Karpas-422 (cell line): Measurements from ENCODE around the gene CER1. TPM values are rescaled to one million over a fixed set of nuclear protein-coding genes. Genes with fewer than 3 reads are reported as not detected.

Source experiments
- DNase-seq: peaks from one replicate; pipeline ENCODE4 v3.0.0-alpha.2; 2015
- H2AFZ ChIP-seq: fragments of 200-600 bp; sonication (generic); 2 replicates; pipeline ENCODE4 v1.6.1; 2014; ENCODE audit warnings: antibody characterized with exemption, low read length, mixed read lengths
- H3K27ac ChIP-seq: fragments of 200-600 bp; sonication (generic); 2 replicates; pipeline ENCODE4 v1.5.1; 2014; ENCODE audit warnings: mild to moderate bottlenecking, low read length, moderate library complexity
- H3K27me3 ChIP-seq: fragments of 200-600 bp; sonication (generic); 2 replicates; pipeline ENCODE4 v1.6.1; 2014; ENCODE audit warnings: low read length, mixed read lengths
- H3K36me3 ChIP-seq: fragments of 200-600 bp; sonication (generic); 2 replicates; pipeline ENCODE4 v1.6.1; 2014; ENCODE audit warnings: low read length, mixed read lengths; ENCODE audit not compliant: insufficient read depth
- H3K4me1 ChIP-seq: fragments of 200-600 bp; sonication (generic); 2 replicates; pipeline ENCODE4 v1.6.1; 2014; ENCODE audit warnings: mild to moderate bottlenecking, low read length, mixed read lengths
- H3K4me2 ChIP-seq: fragments of 200-600 bp; sonication (generic); 2 replicates; pipeline ENCODE4 v1.6.1; 2014; ENCODE audit warnings: low read length, low read depth, mild to moderate bottlenecking; ENCODE audit not compliant: poor library complexity, severe bottlenecking
- H3K4me3 ChIP-seq: fragments of 200-600 bp; sonication (generic); 2 replicates; pipeline ENCODE4 v1.5.1; 2014; ENCODE audit warnings: mild to moderate bottlenecking, antibody characterized with exemption, low read length, mixed read lengths
- H3K79me2 ChIP-seq: fragments of 200-600 bp; sonication (generic); 2 replicates; pipeline ENCODE4 v1.6.1; 2014; ENCODE audit warnings: mild to moderate bottlenecking, low read length, mixed read lengths
- H3K9ac ChIP-seq: fragments of 200-600 bp; sonication (generic); 2 replicates; pipeline ENCODE4 v1.6.0; 2014; ENCODE audit warnings: low read length
- H3K9me2 ChIP-seq: fragments of 200-600 bp; sonication (generic), shearing (Covaris generic); replicated peaks from 2 replicates; pipeline ENCODE4 v1.6.0; 2014; ENCODE audit warnings: mild to moderate bottlenecking, low read length, moderate library complexity; ENCODE audit not compliant: insufficient read depth
- H3K9me3 ChIP-seq: fragments of 300-700, 200-600 bp; sonication (generic); 2 replicates; pipeline ENCODE4 v1.6.1; 2014; ENCODE audit warnings: low read length, mixed read lengths
- H4K20me1 ChIP-seq: fragments of 200-600 bp; sonication (generic); 2 replicates; pipeline ENCODE4 v1.6.1; 2014; ENCODE audit warnings: mild to moderate bottlenecking, antibody characterized with exemption, low read length, low read depth; ENCODE audit not compliant: insufficient read depth
- total RNA-seq: library from RNA; depleted of rRNA; stranded (reverse); fragments of >200 nt; shearing (Covaris generic); gene quantifications from 2 replicates; pipeline ENCODE4 v1.2.3, GENCODE V29; 2014; ENCODE audit warnings: low replicate concordance

Gene CER1
- total RNA-seq, 1 experiment from 2014 or later = not detected

DNA sequence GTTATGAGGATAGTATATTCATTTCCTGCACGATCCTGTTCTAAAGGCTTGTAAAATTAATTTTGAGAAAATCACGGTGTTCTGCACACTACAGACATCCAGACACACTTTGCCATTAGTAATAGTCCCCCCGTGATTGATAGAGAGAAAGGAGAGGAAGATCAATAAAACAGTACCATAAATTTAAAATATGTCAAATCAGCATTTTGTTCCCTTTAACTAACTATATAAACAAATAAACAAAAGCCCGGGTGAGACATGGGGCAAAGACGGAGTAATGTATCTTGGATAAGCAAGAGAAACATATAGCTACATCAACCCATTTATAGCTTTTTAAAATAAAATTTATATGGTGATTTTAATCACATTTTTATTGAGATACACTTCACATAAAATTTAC is 10.6 kb upstream of the CER1 start:
- DNase-seq = no peak
- Histone ChIP-seq H3K4me2 (no peak overlapping the region), H3K4me1 (no peaks in the 10 kb centered on the region), H3K79me2 (no peaks in the 10 kb centered on the region), H3K27ac (no peak overlapping the region), H2AFZ (no peak overlapping the region), H4K20me1 (no peaks in the 10 kb centered on the region), H3K9me2 (no peaks in the 10 kb centered on the region), H3K27me3 (no peaks in the 10 kb centered on the region), H3K4me3 (no peak overlapping the region), H3K9me3 (no peaks in the 10 kb centered on the region), H3K9ac (no peak overlapping the region), H3K36me3 (no peaks in the 10 kb centered on the region)

DNA sequence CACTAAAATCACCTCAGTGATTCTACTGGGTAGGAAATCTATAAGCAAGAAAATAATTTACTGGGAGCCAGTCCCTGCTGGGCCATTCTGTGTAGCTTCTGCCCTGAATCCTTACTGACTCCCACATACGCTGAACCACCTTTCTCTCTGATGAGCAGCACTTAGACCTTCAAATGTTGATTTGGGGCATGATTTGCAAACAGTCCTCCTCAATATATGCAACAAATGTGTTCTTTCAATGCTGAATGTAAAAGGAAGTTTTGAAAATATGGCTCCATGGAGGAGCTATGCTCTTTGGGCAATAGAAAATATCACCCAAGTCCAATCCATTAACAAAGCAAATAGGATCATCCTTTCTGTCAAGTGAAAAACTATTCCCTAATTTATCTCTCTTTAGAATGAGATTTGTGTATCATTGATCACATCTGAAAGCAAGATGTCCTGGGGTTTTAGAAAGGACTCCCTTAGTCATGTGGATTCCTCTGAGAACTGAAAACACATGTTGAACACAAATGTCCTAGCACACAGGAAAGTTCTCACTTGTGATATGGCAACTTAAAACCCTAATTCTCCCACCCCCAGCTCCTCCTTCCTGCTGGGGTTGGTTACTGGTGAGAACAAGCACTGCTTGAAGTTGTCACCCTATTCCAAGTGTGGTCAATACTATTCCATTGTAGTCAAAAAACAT is 8.9 kb upstream of the CER1 start:
- Histone ChIP-seq H3K27ac (no peak overlapping the region), H4K20me1 (no peaks in the 10 kb centered on the region), H3K9me3 (no peaks in the 10 kb centered on the region), H3K9ac (no peak overlapping the region), H3K4me3 (no peak overlapping the region), H3K9me2 (no peaks in the 10 kb centered on the region), H3K4me2 (no peak overlapping the region), H2AFZ (no peak overlapping the region), H3K4me1 (no peaks in the 10 kb centered on the region), H3K27me3 (no peaks in the 10 kb centered on the region), H3K79me2 (no peaks in the 10 kb centered on the region), H3K36me3 (no peaks in the 10 kb centered on the region)
- DNase-seq = no peak

DNA sequence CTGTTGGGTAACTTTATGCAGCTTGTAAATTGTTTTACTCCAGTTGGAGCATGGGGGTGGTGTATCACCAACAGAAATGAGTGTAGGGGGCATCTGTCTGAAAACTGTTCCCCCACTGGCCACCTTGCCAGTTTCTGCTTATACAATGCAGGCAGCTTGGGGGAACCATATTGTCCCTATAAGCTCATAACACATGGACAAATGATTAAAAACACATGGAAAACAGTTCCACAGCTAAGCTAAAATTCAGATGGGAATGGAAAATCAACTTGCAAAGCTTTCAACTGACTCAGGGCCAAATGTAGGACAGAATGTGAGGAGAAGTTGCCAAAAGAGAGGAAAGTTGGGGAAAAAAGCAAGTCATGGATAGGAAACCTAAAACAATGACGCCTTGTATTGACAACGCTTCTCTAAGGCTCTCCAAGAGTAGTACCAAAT is 7.9 kb upstream of the CER1 start:
- no peaks in the 10 kb centered on the region for H3K27me3 ChIP-seq
- no peaks in the 10 kb centered on the region for H3K4me1 ChIP-seq
- no peak overlapping the region for H3K4me3 ChIP-seq
- DNase-seq = no peak
- H3K79me2 ChIP-seq = no peaks in the 10 kb centered on the region
- H3K9me3 ChIP-seq = no peaks in the 10 kb centered on the region
- H3K27ac ChIP-seq = no peak overlapping the region
- H2AFZ ChIP-seq = no peak overlapping the region
- H3K4me2 ChIP-seq = no peak overlapping the region
- no peaks in the 10 kb centered on the region for H3K9me2 ChIP-seq
- no peaks in the 10 kb centered on the region for H4K20me1 ChIP-seq
- no peak overlapping the region for H3K9ac ChIP-seq
- H3K36me3 ChIP-seq = no peaks in the 10 kb centered on the region

DNA sequence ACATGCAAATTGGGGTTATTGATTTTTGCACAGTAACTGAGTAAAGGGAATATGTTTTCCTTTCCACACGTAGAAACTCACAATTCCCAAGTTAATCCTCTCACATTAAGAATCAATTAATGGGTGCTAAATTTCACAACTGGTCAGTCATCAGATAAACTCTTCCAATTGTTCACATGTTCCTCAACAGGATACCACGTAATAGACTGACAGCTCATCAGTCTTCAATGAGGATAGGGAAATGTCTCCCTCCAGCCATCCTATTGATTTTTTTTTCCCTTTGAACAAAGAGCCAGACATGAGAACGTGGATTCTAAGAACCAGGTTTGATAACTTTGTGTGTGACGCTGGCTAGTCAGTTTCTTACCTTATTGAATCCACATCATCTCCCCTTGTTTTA is 768 bp upstream of the CER1 start:
- Histone ChIP-seq H3K9me3 (no peaks in the 10 kb centered on the region), H3K4me3 (no peak overlapping the region), H3K27me3 (no peaks in the 10 kb centered on the region), H4K20me1 (no peaks in the 10 kb centered on the region), H3K9me2 (no peaks in the 10 kb centered on the region), H2AFZ (no peak overlapping the region), H3K36me3 (no peaks in the 10 kb centered on the region), H3K4me2 (no peak overlapping the region), H3K9ac (no peak overlapping the region), H3K4me1 (no peaks in the 10 kb centered on the region), H3K79me2 (no peaks in the 10 kb centered on the region), H3K27ac (no peak overlapping the region)
- DNase-seq = no peak

DNA sequence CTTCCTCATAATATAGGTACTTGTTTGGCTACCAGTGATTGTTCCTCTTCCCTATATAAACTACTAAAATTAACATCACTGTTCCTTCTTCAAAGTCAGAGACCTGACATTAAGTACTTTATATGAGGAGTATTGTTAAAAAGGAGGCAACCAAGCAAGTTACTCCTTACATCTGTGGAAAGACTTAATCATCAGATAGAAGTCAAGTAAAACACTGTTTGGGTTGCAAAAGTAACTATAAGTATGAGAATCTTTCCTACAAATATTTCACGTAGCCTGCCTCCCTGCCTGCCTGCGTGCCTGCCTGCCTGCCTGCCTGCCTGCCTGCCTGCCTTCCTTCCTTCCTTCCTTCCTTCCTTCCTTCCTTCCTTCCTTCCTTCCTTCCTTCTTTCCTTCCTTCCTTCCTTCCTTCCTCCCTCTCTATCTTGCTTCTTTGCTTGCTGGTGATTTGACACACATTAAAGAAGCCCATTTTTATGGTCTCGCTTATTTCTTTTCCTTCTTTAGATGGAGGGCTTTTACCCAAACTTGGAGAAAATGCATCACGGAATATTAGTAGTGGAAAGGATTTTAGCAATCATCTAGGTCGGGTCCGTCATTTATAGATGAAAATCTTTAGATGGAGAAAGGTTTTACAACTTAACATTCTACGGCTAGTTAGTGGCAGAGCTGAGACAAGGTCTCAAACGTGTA is 3.2 kb downstream of the CER1 start:
- H3K79me2 ChIP-seq = no peaks in the 10 kb centered on the region
- DNase-seq = no peak
- no peaks in the 10 kb centered on the region for H4K20me1 ChIP-seq
- H3K36me3 ChIP-seq = no peaks in the 10 kb centered on the region
- no peaks in the 10 kb centered on the region for H3K4me1 ChIP-seq
- no peak overlapping the region for H2AFZ ChIP-seq
- no peak overlapping the region for H3K9ac ChIP-seq
- H3K9me2 ChIP-seq = no peaks in the 10 kb centered on the region
- H3K4me2 ChIP-seq = no peak overlapping the region
- no peaks in the 10 kb centered on the region for H3K9me3 ChIP-seq
- no peaks in the 10 kb centered on the region for H3K27me3 ChIP-seq
- no peak overlapping the region for H3K27ac ChIP-seq
- no peak overlapping the region for H3K4me3 ChIP-seq

DNA sequence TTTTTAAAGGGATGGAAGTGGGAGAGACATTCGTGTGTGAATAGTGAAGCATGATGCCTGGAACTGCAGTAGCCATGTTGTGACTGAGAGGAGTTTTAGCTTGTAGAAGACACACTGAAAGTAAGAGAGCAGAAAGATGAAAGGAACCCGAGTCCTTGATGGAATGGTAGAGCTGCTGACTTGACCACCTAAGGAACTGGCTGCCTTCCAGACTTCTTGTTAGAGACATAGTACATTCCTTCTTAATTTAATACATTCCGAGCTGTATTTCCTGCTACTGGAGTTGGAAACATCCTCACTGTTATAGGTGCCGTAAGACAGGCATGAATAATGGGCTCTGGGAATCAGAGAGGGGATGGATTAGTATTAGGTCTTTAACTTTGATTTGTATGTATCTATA is 7.4 kb downstream of the CER1 start:
- no peak for DNase-seq
- H3K4me2 ChIP-seq = no peak overlapping the region
- H3K27ac ChIP-seq = no peak overlapping the region
- H2AFZ ChIP-seq = no peak overlapping the region
- H3K79me2 ChIP-seq = no peaks in the 10 kb centered on the region
- no peak overlapping the region for H3K4me3 ChIP-seq
- H3K9me3 ChIP-seq = no peaks in the 10 kb centered on the region
- H3K36me3 ChIP-seq = no peaks in the 10 kb centered on the region
- H3K27me3 ChIP-seq = no peaks in the 10 kb centered on the region
- no peak overlapping the region for H3K9ac ChIP-seq
- H3K9me2 ChIP-seq = no peaks in the 10 kb centered on the region
- H3K4me1 ChIP-seq = no peaks in the 10 kb centered on the region
- H4K20me1 ChIP-seq = no peaks in the 10 kb centered on the region

DNA sequence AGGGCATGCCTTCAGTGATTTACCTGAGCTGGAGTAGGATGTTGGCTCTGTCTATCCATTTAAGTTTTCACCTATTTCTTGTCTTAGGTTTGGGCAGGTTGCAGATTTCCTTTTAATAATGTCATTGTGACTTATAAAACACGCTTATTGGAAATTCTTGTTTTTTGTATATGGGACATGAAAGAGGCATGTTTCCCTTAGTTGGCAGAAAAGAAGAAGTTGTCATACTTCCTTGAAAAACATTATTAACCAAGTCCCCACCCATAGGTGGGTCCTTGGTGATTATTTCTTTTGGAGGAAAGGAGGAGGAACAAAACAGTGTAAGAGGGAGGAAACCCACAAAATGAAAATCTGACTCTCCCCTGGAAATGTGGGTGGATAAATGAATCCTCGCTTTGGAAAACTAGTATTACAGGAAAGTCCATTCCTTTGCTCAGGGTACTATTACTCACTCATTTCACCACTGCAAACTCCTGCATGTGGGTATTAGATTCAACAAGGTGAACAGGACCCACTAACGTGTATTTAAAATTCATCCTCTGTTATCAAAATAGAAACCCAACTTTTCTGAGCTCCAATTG is 9.3 kb downstream of the CER1 start:
- no peaks in the 10 kb centered on the region for H3K79me2 ChIP-seq
- no peaks in the 10 kb centered on the region for H3K9me2 ChIP-seq
- no peak overlapping the region for H3K9ac ChIP-seq
- no peak overlapping the region for H2AFZ ChIP-seq
- H3K9me3 ChIP-seq = no peaks in the 10 kb centered on the region
- H3K4me2 ChIP-seq = no peak overlapping the region
- H4K20me1 ChIP-seq = no peaks in the 10 kb centered on the region
- H3K27me3 ChIP-seq = no peaks in the 10 kb centered on the region
- DNase-seq = no peak
- H3K27ac ChIP-seq = no peak overlapping the region
- H3K4me1 ChIP-seq = no peaks in the 10 kb centered on the region
- H3K36me3 ChIP-seq = no peaks in the 10 kb centered on the region
- no peak overlapping the region for H3K4me3 ChIP-seq

DNA sequence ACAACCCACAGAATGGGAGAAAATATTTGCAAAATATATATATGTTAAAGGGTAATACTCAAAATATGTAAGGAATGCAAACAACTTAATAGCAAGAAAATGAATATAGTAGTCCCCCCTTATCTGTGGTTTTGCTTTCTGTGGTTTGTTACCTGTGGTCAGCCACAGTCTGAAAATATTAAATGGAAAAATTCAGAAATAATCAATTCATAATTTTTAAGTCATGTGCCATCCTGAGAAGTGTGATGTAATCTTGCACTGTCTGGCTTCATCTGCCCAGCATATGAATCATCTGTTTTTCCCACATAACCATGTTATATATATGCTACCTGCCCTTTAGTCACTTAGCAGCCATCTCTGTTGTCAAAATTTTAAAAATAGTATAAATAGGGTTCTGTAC is 11.7 kb downstream of the CER1 start:
- H3K36me3 ChIP-seq = no peaks in the 10 kb centered on the region
- H3K27me3 ChIP-seq = peaks cover 7% of the 10 kb centered on the region; the same call in 1 of the 2 replicates
- H3K27ac ChIP-seq = no peak overlapping the region
- no peak for DNase-seq
- H2AFZ ChIP-seq = no peak overlapping the region
- H4K20me1 ChIP-seq = no peaks in the 10 kb centered on the region
- H3K9me2 ChIP-seq = no peaks in the 10 kb centered on the region
- no peak overlapping the region for H3K4me3 ChIP-seq
- no peak overlapping the region for H3K9ac ChIP-seq
- no peaks in the 10 kb centered on the region for H3K79me2 ChIP-seq
- peaks cover 16% of the 10 kb centered on the region for H3K9me3 ChIP-seq
- H3K4me2 ChIP-seq = no peak overlapping the region
- H3K4me1 ChIP-seq = no peaks in the 10 kb centered on the region
